Parathyroid adenoma (tissue), 2 donors: ENCODE data around the gene KCNG4.

Experiments
- H2AFZ ChIP-seq: fragments of 300-600 bp; sonication (generic); one replicate; pipeline ENCODE4 v1.7.0; 2017; ENCODE audit warnings: antibody characterized with exemption, mild to moderate bottlenecking
- H3K27ac ChIP-seq: fragments of 300-600 bp; sonication (generic); one replicate; pipeline ENCODE4 v1.7.0; 2017
- H3K27me3 ChIP-seq: fragments of 300-600 bp; sonication (generic); one replicate; pipeline ENCODE4 v1.7.0; 2017; ENCODE audit warnings: low read length; ENCODE audit not compliant: control insufficient read depth, insufficient read depth
- H3K36me3 ChIP-seq: fragments of 300-600 bp; sonication (generic); one replicate; pipeline ENCODE4 v1.7.0; 2017; ENCODE audit warnings: low read length; ENCODE audit not compliant: control insufficient read depth, insufficient read depth
- H3K4me1 ChIP-seq: fragments of 300-600 bp; sonication (generic); one replicate; pipeline ENCODE4 v1.7.0; 2017; ENCODE audit warnings: control low read depth
- H3K4me2 ChIP-seq: fragments of 300-600 bp; sonication (generic); one replicate; pipeline ENCODE4 v1.7.0; 2017; ENCODE audit warnings: low read length
- H3K4me3 ChIP-seq: fragments of 300-600 bp; sonication (generic); one replicate; pipeline ENCODE4 v1.7.0; 2017; ENCODE audit warnings: low read depth, low read length
- H3K79me2 ChIP-seq: fragments of 300-600 bp; sonication (generic); one replicate; pipeline ENCODE4 v1.7.0; 2017; ENCODE audit warnings: control low read depth
- H3K9ac ChIP-seq: fragments of 300-600 bp; sonication (generic); one replicate; pipeline ENCODE4 v1.7.0; 2017; ENCODE audit warnings: mild to moderate bottlenecking
- H3K9me3 ChIP-seq: fragments of 300-600 bp; sonication (generic); one replicate; pipeline ENCODE4 v1.7.0; 2017; ENCODE audit warnings: low read length; ENCODE audit not compliant: control insufficient read depth
- CTCF ChIP-seq: fragments of 300-600 bp; sonication (generic); IDR thresholded peaks from one replicate; pipeline ENCODE4 v1.7.0; 2017; ENCODE audit warnings: antibody characterized with exemption, mild to moderate bottlenecking
- donor health status: primary hyperparathyroidism.

The KCNG4 gene

GRCh38 chr16:84177741-84178073, 62.1 kb downstream of the KCNG4 start:
- Histone ChIP-seq H3K79me2 (no peaks in the 10 kb centered on the region), H2AFZ (no peak overlapping the region), H3K9me3 (no peaks in the 10 kb centered on the region), H3K4me3 (no peak overlapping the region), H3K27ac (no peak overlapping the region), H3K27me3 (no peaks in the 10 kb centered on the region), H3K4me2 (no peak overlapping the region), H3K36me3 (no peaks in the 10 kb centered on the region), H3K4me1 (peaks cover 6% of the 10 kb centered on the region), H3K9ac (no peak overlapping the region)
- no peak for TF ChIP-seq CTCF

GRCh38 chr16:84176192-84177053, 63.4 kb downstream of the KCNG4 start:
- Histone ChIP-seq H3K27me3 (no peaks in the 10 kb centered on the region), H3K79me2 (no peaks in the 10 kb centered on the region), H3K4me3 (no peak overlapping the region), H3K9me3 (no peaks in the 10 kb centered on the region), H3K36me3 (no peaks in the 10 kb centered on the region), H2AFZ (no peak overlapping the region), H3K4me2 (no peak overlapping the region), H3K27ac (no peak overlapping the region), H3K4me1 (peaks cover 6% of the 10 kb centered on the region), H3K9ac (no peak overlapping the region)
- TF ChIP-seq CTCF: no peak

GRCh38 chr16:84175350-84176081, 64.3 kb downstream of the KCNG4 start:
- Histone ChIP-seq H3K79me2 (no peaks in the 10 kb centered on the region), H3K27ac (no peak overlapping the region)

GRCh38 chr16:84174396-84174795, 65.4 kb downstream of the KCNG4 start:
- H3K27me3 ChIP-seq: no peaks in the 10 kb centered on the region
- no peaks in the 10 kb centered on the region for H3K79me2 ChIP-seq
- peaks cover 6% of the 10 kb centered on the region for H3K4me1 ChIP-seq
- H3K4me2 ChIP-seq: no peak overlapping the region
- no peaks in the 10 kb centered on the region for H3K9me3 ChIP-seq
- TF ChIP-seq CTCF: no peak
- H3K4me3 ChIP-seq: no peak overlapping the region
- no peak overlapping the region for H2AFZ ChIP-seq
- no peaks in the 10 kb centered on the region for H3K36me3 ChIP-seq
- H3K27ac ChIP-seq: no peak overlapping the region
- H3K9ac ChIP-seq: no peak overlapping the region

More at GRCh38 chr16:84175350-84176081, 64.3 kb downstream of the KCNG4 start:
- H3K27me3 ChIP-seq: no peaks in the 10 kb centered on the region
- H3K9ac ChIP-seq: no peak overlapping the region
- no peak overlapping the region for H3K4me3 ChIP-seq
- peak; percentile 87 for TF ChIP-seq CTCF
- peaks cover 6% of the 10 kb centered on the region for H3K4me1 ChIP-seq
- H3K36me3 ChIP-seq: no peaks in the 10 kb centered on the region
- peak overlapping the region; percentile 53 for H2AFZ ChIP-seq
- H3K9me3 ChIP-seq: no peaks in the 10 kb centered on the region
- H3K4me2 ChIP-seq: no peak overlapping the region
